HG02678 (cell line): Measurements from ENCODE around the gene TLCD2.
"Not testable (repeated sequence)": the region's sequence is repeated elsewhere in the genome, so short reads cannot be mapped to it uniquely, and the experiment has no call there.

ENCODE experiments used
- ATAC-seq: cut with Tn5 transposase; IDR thresholded peaks from one replicate; pipeline ENCODE4 v1.9.1; 2021; ENCODE audit warnings: mild to moderate bottlenecking, moderate library complexity; ENCODE audit not compliant: unreplicated experiment

The TLCD2 gene

DNA sequence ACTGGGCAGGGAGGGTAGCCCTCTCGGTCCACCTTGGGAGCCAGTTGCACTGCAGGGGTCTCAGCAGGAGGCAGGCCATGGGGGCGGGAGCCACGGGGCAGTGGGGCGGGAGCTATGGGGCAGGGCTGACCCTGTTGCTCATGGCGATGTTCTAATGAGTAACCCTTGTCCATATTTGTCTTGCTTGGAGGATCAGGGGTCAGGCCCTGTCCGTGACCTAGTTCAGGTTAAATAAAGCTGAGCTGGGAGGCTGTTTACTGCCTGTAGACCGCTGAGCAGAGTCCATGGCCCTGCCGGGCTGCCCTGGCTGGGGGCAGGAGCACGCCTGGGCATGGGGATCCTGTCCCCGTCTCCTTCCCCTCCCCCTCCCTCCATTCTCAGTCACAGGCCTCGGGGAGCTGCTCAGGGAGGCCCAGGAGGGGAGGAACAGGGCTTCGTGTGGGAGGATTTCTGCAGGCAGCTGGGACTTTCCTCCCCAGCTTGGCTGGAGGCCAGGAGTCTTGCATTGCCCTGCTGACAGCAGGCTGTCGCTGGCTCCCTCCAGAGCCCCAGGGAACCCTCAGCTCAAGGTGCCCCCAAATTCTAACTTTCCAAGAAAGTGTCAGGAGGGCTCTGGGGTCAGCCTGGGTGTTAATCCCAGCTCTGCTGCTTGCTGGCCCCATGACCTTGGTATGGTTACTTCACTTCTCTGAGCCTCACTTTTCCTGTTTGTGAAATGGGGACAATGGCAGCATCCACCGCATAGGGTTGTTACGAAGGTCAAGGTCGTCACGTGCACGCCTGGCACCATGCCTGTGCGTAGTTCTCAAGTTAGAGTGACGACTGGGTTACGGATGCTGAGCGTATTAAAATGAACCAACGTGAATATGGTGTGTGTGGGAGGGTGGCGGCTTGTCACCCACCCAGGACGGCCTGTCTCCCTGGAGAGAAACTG lies 26.4 kb upstream of the TLCD2 start:
- no peak for ATAC-seq

GRCh38 chr17:1735834-1736347 lies 25.7 kb upstream of the TLCD2 start:
- no peak for ATAC-seq

GRCh38 chr17:1735418-1735817 lies 25.2 kb upstream of the TLCD2 start:
- no peak for ATAC-seq

DNA sequence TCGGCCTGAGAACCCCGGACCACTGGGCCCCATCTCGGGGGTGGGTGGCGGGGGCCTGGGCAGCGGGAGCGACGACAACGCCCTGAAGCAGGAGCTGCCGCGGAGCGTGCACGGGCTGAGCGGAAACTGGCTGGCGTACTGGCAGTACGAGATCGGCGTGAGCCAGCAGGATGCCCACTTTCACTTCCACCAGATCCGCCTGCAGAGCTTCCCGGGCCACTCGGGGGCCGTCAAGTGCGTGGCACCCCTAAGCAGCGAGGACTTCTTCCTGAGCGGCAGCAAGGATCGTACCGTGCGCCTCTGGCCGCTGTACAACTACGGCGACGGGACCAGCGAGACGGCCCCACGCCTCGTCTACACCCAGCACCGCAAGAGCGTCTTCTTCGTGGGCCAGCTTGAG lies 23.6 kb upstream of the TLCD2 start:
- ATAC-seq: no peak

DNA sequence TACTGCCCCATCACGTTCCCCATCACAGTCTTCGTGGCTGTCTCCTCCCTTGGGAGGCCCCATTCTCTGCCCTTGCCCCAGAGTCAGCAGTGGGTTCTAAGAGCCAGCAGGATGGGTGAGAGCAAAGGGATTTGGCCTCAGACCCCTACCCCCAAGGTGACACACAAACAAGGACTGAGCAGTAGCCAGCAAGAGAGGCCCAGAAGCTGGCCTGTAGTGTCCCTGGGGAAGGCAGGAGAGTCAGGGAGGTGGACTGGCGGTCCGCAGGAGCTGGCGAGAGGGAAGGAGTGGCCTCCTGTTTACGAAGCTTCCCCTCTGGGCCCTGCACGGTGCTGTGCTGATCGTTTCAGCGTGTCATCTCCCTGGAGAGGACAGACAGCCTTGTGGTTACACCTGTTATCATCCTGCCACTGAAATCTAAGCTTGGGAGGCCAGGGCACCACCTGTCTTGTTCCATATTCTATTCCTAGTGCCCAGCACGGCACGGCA lies 22.7 kb upstream of the TLCD2 start:
- ATAC-seq: no peak

DNA sequence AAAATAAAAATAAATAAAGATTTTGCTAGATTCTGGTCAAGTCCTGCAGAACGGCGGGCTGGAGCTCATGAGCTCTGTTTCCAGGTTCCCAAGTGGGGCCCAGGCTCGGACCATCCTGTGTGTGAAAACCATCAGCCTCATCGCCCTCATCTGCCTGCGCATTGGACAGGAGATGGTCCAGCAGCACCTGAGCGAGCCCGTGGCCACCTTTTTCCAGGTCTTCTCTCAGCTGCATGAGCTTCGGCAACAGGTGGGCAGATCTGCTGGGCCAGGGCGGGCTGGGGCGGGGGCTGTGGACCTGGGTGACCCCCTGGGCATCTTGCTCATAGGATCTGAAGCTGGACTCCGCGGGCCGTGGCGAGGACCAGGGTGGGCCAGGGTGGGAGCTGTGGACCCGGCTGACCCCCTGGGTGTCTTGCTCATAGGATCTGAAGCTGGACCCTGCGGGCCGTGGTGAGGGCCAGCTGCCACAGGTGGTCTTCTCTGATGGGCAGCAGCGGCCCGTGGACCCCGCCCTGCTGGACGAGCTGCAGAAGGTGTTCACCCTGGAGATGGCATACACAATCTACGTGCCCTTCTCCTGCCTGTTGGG lies 22.2 kb upstream of the TLCD2 start:
- ATAC-seq: no peak

DNA sequence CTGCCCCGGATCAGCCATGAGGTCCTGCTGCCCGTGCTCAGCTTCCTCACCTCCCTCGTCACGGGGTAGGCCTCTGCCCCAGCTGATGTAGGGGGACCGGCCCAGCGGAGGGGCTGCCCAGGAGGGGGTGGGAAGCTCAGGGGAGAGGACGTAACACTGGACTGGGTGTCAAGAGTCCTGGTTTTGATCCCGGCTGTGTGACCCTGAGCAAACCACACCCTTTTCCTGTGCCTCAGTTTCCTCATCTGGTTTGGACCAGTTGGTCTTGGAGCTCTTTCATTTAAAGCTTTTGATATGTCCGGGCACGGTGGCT lies 21.0 kb upstream of the TLCD2 start:
- ATAC-seq: no peak

DNA sequence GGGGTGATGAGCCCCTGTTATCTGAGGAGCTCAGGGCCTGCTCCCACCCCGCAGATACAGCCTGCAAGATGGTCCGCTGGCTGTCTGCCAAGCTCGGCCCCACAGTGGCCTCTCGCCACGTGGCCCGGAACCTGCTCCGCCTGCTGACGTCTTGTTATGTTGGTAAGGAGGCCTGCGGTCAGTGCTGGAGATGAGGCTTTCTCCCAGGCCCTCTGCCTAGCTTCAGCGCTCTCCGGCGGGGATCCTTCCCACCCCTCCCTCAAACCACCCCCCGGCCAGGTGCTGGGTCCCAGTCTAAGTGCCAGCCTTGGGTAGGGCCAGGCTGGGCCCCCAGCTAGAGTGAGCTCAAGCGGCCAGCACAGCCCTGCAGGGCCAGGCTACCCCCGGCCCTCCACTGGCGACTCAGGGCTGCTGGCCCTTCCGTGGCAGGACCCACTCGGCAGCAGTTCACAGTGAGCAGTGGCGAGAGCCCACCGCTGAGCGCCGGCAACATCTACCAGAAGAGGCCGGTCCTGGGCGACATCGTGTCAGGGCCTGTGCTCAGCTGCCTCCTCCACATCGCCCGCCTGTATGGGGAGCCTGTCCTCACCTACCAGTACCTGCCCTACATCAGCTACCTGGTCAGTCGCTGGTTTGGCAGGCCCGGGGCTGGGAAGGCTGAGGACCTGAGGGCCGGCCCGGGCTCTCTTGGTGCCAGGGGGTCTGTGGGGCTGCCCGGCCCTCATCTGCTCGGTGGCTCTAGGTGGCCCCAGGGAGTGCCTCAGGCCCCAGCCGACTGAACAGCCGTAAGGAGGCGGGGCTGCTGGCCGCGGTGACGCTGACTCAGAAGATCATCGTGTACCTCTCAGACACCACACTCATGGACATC lies 20.4 kb upstream of the TLCD2 start:
- no peak for ATAC-seq

DNA sequence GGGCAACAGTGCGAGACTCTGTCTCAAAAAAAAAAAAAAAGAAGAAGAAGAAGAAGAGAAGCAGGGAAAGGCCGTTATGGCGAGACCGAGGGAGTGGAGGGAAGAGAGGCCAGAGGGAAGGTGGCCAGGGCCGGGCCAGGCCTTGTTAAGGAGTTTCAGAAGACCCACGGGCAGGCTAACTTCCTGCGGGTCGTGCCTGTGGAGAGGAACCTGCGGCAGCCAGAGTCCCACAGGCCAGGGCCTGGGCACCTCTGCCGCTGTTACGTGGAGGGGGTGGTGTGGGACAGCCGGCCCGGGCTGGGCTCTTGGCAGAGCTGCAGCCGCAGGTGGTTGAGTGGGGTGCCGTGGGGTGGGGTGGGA lies 19.8 kb upstream of the TLCD2 start:
- ATAC-seq: no peak

- ATAC-seq: no peak
These were observed 17.9 kb upstream of the TLCD2 start for GRCh38 chr17:1727876-1728630.

- ATAC-seq: no peak
These were observed 17.1 kb upstream of the TLCD2 start for GRCh38 chr17:1727258-1727789.

GRCh38 chr17:1726626-1727257 lies 16.6 kb upstream of the TLCD2 start:
- no peak for ATAC-seq

DNA sequence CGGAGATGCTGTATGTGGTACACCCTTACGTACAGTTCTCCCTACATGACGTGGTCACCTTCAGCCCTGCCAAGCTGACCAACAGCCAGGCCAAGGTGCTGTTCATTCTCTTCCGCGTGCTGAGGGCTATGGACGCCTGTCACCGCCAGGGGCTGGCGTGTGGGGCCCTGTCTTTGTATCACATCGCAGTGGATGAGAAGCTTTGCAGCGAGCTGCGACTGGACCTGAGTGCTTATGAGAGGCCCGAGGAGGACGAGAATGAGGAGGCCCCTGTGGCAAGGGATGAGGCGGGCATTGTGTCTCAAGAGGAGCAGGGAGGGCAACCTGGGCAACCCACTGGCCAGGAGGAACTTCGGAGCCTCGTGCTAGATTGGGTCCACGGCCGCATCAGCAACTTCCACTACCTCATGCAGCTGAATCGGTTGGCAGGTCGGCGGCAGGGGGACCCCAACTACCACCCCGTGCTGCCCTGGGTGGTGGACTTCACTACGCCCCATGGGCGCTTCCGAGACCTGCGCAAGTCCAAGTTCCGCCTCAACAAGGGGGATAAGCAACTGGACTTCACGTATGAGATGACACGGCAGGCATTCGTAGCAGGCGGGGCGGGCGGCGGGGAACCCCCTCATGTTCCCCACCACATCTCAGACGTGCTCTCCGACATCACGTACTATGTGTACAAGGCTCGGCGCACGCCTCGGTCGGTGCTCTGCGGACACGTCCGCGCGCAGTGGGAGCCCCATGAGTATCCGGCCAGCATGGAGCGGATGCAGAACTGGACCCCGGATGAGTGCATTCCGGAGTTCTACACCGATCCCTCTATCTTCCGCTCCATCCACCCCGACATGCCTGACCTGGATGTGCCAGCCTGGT lies 15.7 kb upstream of the TLCD2 start:
- no peak for ATAC-seq

DNA sequence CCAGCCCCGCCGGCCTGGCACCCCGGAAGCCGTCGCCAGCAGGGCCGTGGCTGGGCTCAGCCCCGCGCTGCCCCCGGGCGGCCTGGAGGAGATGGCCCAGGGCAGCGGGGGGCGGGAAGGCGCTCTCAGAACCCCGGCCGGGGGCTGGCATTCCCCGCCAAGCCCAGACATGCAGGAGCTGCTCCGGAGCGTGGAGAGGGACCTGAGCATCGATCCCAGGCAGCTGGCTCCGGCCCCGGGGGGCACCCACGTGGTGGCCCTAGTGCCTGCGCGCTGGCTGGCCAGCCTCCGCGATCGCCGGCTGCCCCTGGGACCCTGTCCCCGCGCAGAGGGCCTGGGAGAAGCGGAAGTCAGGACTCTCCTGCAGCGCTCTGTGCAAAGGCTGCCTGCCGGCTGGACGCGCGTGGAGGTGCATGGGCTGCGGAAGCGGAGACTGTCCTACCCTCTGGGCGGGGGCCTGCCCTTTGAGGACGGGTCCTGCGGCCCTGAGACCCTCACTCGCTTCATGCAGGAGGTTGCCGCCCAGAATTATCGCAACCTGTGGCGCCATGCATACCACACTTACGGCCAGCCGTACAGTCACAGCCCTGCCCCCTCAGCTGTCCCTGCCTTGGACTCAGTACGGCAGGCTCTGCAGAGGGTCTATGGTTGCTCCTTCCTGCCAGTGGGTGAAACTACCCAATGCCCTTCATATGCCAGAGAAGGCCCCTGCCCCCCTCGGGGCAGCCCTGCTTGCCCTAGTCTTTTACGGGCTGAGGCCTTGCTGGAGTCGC lies 14.9 kb upstream of the TLCD2 start:
- peak; percentile 2 for ATAC-seq

GRCh38 chr17:1724351-1724868 lies 14.2 kb upstream of the TLCD2 start, which contains the start of gene WDR81:
Gene WDR81 (plus strand): TSS chr17:1724704. CDS start chr17:1724960, 256 bp downstream.
- peak; percentile 68 for ATAC-seq

- not testable (repeated sequence) for ATAC-seq
These were observed 11.8 kb upstream of the TLCD2 start for GRCh38 chr17:1722022-1722421.

DNA sequence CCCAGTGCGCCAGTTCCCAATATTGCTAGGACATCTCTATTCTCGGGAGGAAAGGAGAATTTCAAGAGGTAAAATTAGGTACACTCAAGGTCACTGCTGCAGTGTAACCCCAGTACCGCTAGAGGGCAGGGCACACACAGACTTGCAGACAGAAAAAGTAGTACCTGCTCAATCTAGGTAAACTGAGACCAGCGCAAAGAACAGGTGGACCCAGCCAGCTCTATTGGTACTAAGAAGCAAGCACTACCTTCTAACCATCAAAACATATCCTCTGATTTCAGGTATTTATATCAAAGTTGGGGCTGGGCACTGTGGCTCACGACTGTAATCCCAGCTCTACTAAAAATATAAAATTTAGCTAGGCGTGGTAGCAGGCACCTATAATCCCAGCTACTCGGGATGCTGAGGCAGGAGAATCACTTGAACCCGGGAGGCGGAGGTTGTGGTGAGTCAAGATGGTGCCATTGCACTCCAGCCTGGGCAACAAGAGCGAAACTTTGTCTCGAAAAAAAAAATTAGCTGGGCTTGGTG lies 10.7 kb upstream of the TLCD2 start:
- no peak for ATAC-seq
